ENCODE measurements around the gene DNAH14.
"Not testable (repeated sequence)": the region's sequence is repeated elsewhere in the genome, so short reads cannot be mapped to it uniquely, and the experiment has no call there.

Gene DNAH14

DNA sequence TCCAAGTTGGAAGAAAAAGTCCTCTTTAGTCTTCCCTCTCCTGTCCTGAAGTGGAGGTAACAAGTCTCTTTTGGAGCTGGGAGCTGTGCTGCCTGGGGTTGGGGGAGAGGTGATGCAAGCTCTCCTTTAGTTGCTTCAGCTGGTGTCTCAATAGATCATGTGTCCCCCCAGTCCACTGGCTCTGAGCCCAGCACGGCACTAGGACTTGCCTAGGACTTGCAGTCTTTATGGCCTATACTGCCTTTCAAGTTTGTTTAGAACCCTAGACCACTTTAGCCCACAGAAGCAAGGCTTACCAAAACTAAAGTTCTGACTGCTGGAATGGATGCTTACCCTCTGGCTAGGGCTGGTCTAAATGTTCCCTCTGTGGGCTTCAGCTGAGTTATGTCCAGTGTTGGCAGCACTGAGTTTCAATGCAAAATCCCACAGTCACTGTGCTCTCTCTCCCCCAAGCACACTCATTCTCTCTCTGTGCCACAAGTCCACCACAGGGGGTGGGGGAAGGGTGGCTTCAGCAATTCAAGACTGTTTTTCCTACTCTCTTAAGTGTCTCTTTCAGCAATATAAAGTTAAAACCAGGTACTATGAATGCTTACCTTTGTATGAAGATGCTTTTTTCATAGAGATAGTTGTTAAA lies 185.0 kb downstream of the DNAH14 start:
- no peak overlapping the region for H3K4me3 ChIP-seq (ENCODE audit: low read length)
- H3K27me3 ChIP-seq (ENCODE audit: insufficient read depth, low read length) = no peaks in the 10 kb centered on the region
- no peaks in the 10 kb centered on the region for H3K4me1 ChIP-seq (ENCODE audit: insufficient read depth, low read length)
- no peak overlapping the region for H3K27ac ChIP-seq (ENCODE audit: low read length)
- no peaks in the 10 kb centered on the region for H3K9me3 ChIP-seq (ENCODE audit: insufficient read depth, low read depth, low read length)
- no peak overlapping the region for H3K9ac ChIP-seq (ENCODE audit: low read depth, low read length)
- no peaks in the 10 kb centered on the region for H3K36me3 ChIP-seq (ENCODE audit: insufficient read depth, low read depth, low read length)

DNA sequence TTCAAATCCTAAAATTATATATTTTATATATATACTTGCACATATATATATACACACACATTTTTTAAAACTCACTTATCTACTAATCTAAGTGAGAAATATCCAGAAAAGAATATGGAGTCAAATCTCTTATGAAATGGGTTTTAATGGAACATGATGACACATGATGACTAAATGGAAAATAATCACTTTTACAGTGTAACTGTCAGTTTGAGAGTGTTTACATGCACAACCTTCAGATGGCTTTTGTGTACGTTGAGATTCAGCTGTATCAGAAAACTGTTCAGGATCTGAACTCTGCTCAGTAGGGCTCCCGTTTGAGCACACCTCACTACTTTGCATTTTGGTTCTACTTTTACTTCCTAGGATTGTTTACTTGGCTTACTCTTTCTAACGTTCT lies 189.8 kb downstream of the DNAH14 start:
- H3K9ac ChIP-seq (ENCODE audit: low read depth, low read length) = no peak overlapping the region
- no peak overlapping the region for H3K27ac ChIP-seq (ENCODE audit: low read length)
- no peaks in the 10 kb centered on the region for H3K4me1 ChIP-seq (ENCODE audit: insufficient read depth, low read length)
- no peaks in the 10 kb centered on the region for H3K9me3 ChIP-seq (ENCODE audit: insufficient read depth, low read depth, low read length)
- H3K36me3 ChIP-seq (ENCODE audit: insufficient read depth, low read depth, low read length) = no peaks in the 10 kb centered on the region
- no peak overlapping the region for H3K4me3 ChIP-seq (ENCODE audit: low read length)
- no peaks in the 10 kb centered on the region for H3K27me3 ChIP-seq (ENCODE audit: insufficient read depth, low read length)

DNA sequence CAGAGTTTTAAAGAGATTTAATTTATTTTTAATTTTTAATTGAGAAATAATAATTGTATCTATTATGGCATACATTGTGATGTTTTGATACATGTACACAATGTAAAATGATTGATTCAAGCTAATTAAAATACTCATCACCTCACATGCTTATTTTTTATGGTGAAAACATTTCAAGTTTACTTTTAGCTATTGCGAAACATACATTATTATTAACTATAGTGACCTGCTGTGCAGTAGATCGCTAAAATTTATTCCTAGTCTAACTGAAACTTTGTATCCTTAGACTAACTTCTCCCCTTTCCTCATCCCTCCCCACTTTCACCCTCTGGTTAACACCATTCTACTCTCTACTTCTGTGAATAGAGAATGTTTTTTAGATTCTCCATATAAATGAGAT lies 191.6 kb downstream of the DNAH14 start:
- Histone ChIP-seq H3K27ac (ENCODE audit: low read length) (no peak overlapping the region), H3K36me3 (ENCODE audit: insufficient read depth, low read depth, low read length) (no peaks in the 10 kb centered on the region), H3K4me1 (ENCODE audit: insufficient read depth, low read length) (no peaks in the 10 kb centered on the region), H3K9me3 (ENCODE audit: insufficient read depth, low read depth, low read length) (no peaks in the 10 kb centered on the region), H3K9ac (ENCODE audit: low read depth, low read length) (no peak overlapping the region), H3K27me3 (ENCODE audit: insufficient read depth, low read length) (no peaks in the 10 kb centered on the region), H3K4me3 (ENCODE audit: low read length) (no peak overlapping the region)

DNA sequence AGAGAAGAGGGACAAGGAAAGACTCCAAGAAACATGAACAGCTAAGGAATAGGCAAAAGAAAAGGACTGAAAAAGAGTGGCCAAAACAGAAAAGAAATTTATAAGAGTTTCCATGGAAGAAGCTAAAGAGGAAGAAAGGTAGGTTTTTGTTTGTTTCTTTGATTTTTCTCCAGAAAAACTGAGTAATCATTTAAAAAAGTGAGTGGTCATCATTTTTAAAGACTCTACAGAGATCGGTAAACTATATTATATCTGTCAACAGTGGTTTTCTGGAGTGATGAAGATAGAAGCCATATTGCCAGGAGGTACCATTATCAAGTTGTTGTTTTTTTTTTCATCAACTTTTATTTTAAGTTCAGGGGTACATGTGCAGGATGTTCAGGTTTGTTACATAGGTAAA lies 202.4 kb downstream of the DNAH14 start:
- no peak overlapping the region for H3K27ac ChIP-seq (ENCODE audit: low read length)
- no peaks in the 10 kb centered on the region for H3K27me3 ChIP-seq (ENCODE audit: insufficient read depth, low read length)
- no peaks in the 10 kb centered on the region for H3K4me1 ChIP-seq (ENCODE audit: insufficient read depth, low read length)
- H3K9ac ChIP-seq (ENCODE audit: low read depth, low read length) = no peak overlapping the region
- no peaks in the 10 kb centered on the region; the same call in 1 of the 2 replicates for H3K9me3 ChIP-seq (ENCODE audit: insufficient read depth, low read depth, low read length)
- H3K4me3 ChIP-seq (ENCODE audit: low read length) = no peak overlapping the region
- no peaks in the 10 kb centered on the region for H3K36me3 ChIP-seq (ENCODE audit: insufficient read depth, low read depth, low read length)

DNA sequence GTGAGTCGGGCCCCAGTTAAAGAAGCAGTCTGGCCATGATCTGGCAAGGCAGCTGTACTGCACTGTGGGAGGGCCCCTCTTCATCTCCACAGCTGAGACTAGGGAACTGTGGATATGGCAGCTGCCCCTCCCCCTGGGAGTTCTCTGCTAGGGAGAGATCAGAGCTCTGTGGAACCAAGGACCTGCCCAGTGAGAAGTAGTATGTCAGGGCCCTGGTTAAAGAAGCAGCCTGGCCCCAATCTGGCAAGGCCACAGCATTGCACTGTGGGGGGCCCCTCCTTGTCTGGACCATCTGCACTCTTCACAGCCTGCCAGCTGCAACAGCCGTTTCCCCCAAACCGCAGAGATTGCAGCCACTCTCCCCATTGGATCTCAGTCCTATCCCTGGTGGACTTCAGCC lies 208.5 kb downstream of the DNAH14 start:
- Histone ChIP-seq H3K9ac (ENCODE audit: low read depth, low read length) (no peak overlapping the region), H3K36me3 (ENCODE audit: insufficient read depth, low read depth, low read length) (no peaks in the 10 kb centered on the region), H3K27me3 (ENCODE audit: insufficient read depth, low read length) (no peaks in the 10 kb centered on the region), H3K4me3 (ENCODE audit: low read length) (no peak overlapping the region), H3K9me3 (ENCODE audit: insufficient read depth, low read depth, low read length) (no peaks in the 10 kb centered on the region; the same call in 1 of the 2 replicates), H3K4me1 (ENCODE audit: insufficient read depth, low read length) (no peaks in the 10 kb centered on the region), H3K27ac (ENCODE audit: low read length) (no peak overlapping the region)

DNA sequence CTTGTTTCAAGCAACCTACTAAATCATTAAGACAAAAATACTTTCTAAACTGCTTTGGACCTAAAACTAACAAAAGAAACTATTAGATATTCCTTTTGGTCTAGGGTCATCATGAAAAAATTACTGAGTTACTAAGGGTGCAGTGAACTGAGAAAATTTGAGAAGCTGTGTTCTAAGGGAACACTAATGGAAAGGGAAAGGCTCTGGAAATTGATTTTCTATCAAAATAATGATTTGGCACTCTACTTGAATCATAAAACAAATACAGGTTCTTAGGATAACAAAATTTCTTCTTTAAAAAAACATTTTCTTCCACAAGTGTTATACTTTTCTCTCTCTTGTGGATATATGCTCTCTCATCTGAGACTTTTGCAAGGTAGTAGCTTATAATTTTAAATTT lies 213.5 kb downstream of the DNAH14 start:
- Histone ChIP-seq H3K4me1 (ENCODE audit: insufficient read depth, low read length) (0 out of 2 replicates have a peak, but pooled peaks cover 3% of the 10 kb centered on the region), H3K27me3 (ENCODE audit: insufficient read depth, low read length) (no peaks in the 10 kb centered on the region), H3K9ac (ENCODE audit: low read depth, low read length) (no peak overlapping the region), H3K4me3 (ENCODE audit: low read length) (no peak overlapping the region), H3K27ac (ENCODE audit: low read length) (no peak overlapping the region), H3K36me3 (ENCODE audit: insufficient read depth, low read depth, low read length) (no peaks in the 10 kb centered on the region), H3K9me3 (ENCODE audit: insufficient read depth, low read depth, low read length) (no peaks in the 10 kb centered on the region)

DNA sequence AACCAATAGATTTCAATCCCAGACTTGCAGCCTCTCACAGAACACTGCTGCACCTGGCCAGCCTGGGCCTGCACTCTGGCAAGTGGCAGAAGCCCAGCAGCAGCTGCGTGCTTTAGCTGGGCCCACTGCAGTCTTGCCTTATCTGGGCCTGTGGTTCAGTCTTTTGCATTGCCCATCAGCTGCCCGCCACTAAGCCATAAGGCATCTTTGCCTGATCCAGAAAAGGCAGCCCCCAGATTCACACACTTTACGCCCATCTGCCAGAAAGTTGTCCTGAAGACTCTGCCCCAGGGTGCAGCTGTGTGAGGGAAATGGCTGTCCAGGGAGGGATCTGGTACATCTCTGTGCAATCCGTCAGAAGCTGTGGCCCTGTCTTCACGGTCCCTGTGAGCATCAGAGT lies 217.0 kb downstream of the DNAH14 start:
- H3K9me3 ChIP-seq (ENCODE audit: insufficient read depth, low read depth, low read length) = no peaks in the 10 kb centered on the region
- H3K4me1 ChIP-seq (ENCODE audit: insufficient read depth, low read length) = 0 out of 2 replicates have a peak, but pooled peaks cover 3% of the 10 kb centered on the region
- H3K27ac ChIP-seq (ENCODE audit: low read length) = no peak overlapping the region
- H3K9ac ChIP-seq (ENCODE audit: low read depth, low read length) = no peak overlapping the region
- H3K4me3 ChIP-seq (ENCODE audit: low read length) = no peak overlapping the region
- H3K27me3 ChIP-seq (ENCODE audit: insufficient read depth, low read length) = no peaks in the 10 kb centered on the region
- no peaks in the 10 kb centered on the region for H3K36me3 ChIP-seq (ENCODE audit: insufficient read depth, low read depth, low read length)

DNA sequence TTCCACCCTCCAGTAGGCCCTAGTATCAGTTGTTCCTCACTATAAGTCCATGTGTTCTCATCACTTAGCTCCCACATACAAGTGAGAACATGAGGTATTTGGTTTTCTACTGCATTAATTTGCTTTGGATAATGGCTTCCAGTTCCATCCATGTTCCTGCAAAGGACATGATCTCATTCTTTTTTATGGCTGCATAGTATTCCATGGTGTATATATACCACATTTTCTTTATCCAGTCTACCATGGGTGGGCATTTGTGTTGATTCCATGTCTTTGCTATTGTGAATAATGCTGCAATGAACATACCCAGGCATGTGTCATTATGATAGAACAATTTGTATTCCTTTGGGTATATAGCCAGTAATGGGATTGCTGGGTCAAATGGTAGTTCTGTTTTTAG lies 218.3 kb downstream of the DNAH14 start:
- H3K27me3 ChIP-seq (ENCODE audit: insufficient read depth, low read length); H3K4me1 ChIP-seq (ENCODE audit: insufficient read depth, low read length); H3K36me3 ChIP-seq (ENCODE audit: insufficient read depth, low read depth, low read length); H3K27ac ChIP-seq (ENCODE audit: low read length); H3K4me3 ChIP-seq (ENCODE audit: low read length); H3K9ac ChIP-seq (ENCODE audit: low read depth, low read length); H3K9me3 ChIP-seq (ENCODE audit: insufficient read depth, low read depth, low read length): not testable (repeated sequence)

DNA sequence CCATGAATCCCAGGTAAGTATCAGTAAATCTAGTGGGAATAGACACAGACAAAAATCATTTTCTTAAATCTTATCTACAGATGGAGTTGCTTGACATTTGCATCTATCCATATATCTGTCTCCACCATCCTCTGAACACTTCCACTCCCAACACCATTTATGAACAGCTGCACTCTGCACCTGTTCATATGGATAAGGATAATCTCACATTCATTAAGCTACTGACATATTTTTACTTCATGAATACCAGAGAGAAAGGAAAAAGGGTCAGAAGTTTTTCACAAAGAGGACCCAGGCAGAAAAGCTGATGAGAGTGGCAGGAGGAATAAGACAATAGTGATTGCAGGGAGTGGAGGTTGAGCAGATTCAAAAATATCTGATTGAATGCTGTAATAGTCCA lies 222.6 kb downstream of the DNAH14 start:
- Histone ChIP-seq H3K4me1 (ENCODE audit: insufficient read depth, low read length) (no peaks in the 10 kb centered on the region), H3K4me3 (ENCODE audit: low read length) (no peak overlapping the region), H3K27me3 (ENCODE audit: insufficient read depth, low read length) (no peaks in the 10 kb centered on the region)

DNA sequence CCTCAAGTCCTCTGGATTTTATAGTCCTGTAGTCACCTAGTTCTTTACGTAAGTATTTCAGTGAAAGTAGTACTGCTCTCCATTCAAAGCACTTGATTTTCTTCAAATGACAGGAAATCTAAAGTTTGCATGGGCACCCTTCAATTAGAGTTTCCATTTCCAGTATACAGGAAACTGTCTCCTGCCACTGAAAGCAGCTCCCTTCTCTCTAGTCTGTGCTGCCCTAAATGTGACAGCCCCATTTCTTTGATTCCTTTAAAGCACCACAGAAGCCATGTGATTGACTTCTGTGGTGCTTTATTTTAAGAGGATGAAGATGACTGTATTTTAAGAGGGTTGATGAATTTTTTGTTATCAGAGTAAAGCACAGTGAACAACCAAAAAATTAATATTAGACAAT lies 226.1 kb downstream of the DNAH14 start:
- Histone ChIP-seq H3K4me3 (ENCODE audit: low read length) (no peak overlapping the region), H3K27me3 (ENCODE audit: insufficient read depth, low read length) (no peaks in the 10 kb centered on the region), H3K4me1 (ENCODE audit: insufficient read depth, low read length) (no peaks in the 10 kb centered on the region), H3K9ac (ENCODE audit: low read depth, low read length) (no peak overlapping the region), H3K36me3 (ENCODE audit: insufficient read depth, low read depth, low read length) (no peaks in the 10 kb centered on the region), H3K27ac (ENCODE audit: low read length) (no peak overlapping the region), H3K9me3 (ENCODE audit: insufficient read depth, low read depth, low read length) (no peaks in the 10 kb centered on the region)

More for the DNA sequence above, 222.6 kb downstream of the DNAH14 start:
- H3K36me3 ChIP-seq (ENCODE audit: insufficient read depth, low read depth, low read length) = no peaks in the 10 kb centered on the region
- H3K9me3 ChIP-seq (ENCODE audit: insufficient read depth, low read depth, low read length) = no peaks in the 10 kb centered on the region
- H3K9ac ChIP-seq (ENCODE audit: low read depth, low read length) = no peak overlapping the region
- H3K27ac ChIP-seq (ENCODE audit: low read length) = no peak overlapping the region

DNA sequence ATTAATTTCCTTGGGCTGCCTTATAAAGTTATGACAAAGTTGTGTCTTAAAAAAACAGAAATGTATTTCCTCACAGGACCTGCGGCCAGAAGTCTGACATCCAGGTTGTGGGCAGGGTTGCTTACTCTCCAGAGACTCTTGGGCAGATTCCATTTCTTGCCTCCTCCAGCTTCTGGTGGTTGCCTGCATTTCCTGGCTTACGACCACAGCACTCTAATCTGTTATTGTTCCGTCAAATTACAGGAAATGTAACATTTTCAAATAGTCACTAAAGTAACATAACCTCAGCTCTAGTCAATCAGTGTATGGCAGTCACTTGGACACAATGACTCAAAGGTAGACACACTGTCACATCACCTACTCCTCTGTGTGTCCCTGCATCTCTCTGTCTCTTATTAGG lies 226.8 kb downstream of the DNAH14 start:
- H3K9ac ChIP-seq (ENCODE audit: low read depth, low read length) = no peak overlapping the region
- H3K4me1 ChIP-seq (ENCODE audit: insufficient read depth, low read length) = no peaks in the 10 kb centered on the region
- H3K27ac ChIP-seq (ENCODE audit: low read length) = no peak overlapping the region
- no peaks in the 10 kb centered on the region for H3K36me3 ChIP-seq (ENCODE audit: insufficient read depth, low read depth, low read length)
- H3K9me3 ChIP-seq (ENCODE audit: insufficient read depth, low read depth, low read length) = no peaks in the 10 kb centered on the region
- H3K27me3 ChIP-seq (ENCODE audit: insufficient read depth, low read length) = no peaks in the 10 kb centered on the region
- no peak overlapping the region for H3K4me3 ChIP-seq (ENCODE audit: low read length)

DNA sequence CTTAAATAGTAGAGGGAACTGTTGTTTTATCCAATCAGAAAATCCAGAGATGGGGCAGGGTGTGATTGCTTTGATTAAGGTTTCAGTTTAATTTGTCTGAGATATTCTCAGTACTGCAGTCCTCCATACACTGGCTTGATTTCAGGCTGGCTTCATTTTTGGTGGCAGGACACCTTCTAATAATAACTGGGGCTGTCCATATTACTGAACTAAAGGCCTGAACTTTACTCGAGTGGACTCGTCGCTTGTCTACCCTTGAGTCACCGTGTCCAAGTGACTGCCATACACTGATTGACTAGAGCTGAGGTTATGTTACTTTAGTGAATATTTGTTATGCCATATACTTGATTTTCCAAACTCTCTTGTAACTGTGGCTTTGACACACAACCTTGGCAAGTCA lies 228.8 kb downstream of the DNAH14 start:
- H3K9ac ChIP-seq (ENCODE audit: low read depth, low read length) = no peak overlapping the region
- H3K9me3 ChIP-seq (ENCODE audit: insufficient read depth, low read depth, low read length) = no peaks in the 10 kb centered on the region
- no peaks in the 10 kb centered on the region for H3K4me1 ChIP-seq (ENCODE audit: insufficient read depth, low read length)
- H3K27ac ChIP-seq (ENCODE audit: low read length) = no peak overlapping the region
- H3K27me3 ChIP-seq (ENCODE audit: insufficient read depth, low read length) = no peaks in the 10 kb centered on the region
- no peaks in the 10 kb centered on the region for H3K36me3 ChIP-seq (ENCODE audit: insufficient read depth, low read depth, low read length)
- H3K4me3 ChIP-seq (ENCODE audit: low read length) = no peak overlapping the region
